ENCODE results near the gene CAPNS1. TPM values are rescaled to one million over a fixed set of nuclear protein-coding genes. Genes with fewer than 3 reads are reported as not detected.

The CAPNS1 gene
- polyA plus RNA-seq, 2 of the 4 experiments (the other 2 are of a cell fraction): 1,236 to 1,551 TPM

GRCh38 chr19:36163813-36164212 is 23.9 kb downstream of the CAPNS1 start:
- ChIA-PET POLR2A (interaction anchor here (1.6 kb wide), 1 partner anchor 24 kb away, joined by 4 read pairs; no protein-coding TSS in a partner anchor), CTCF (interaction anchor here (1.0 to 19.9 kb wide), 11 partner anchors 9 to 103 kb away, joined by 3 to 398 read pairs (median 5); partner anchors contain the start of genes CAPNS1 and COX7A1)
- Histone ChIP-seq H3K4me3 (no peak overlapping the region), H3K27ac (no peak overlapping the region), H3K9me3 (no peaks in the 10 kb centered on the region), H3K4me1 (no peaks in the 10 kb centered on the region), H3K4me2 (no peak overlapping the region)
- TF ChIP-seq CTCF (IDR thresholded peaks at IDR 0.05) (no peak), FOSB (CRISPR knock-in tag; IDR thresholded peaks at IDR 0.05) (no peak), ZFP36 (IDR thresholded peaks at IDR 0.05; ENCODE audit: borderline replicate concordance, partially characterized antibody) (no peak), SREBF2 (IDR thresholded peaks at IDR 0.05) (no peak), EHF (CRISPR knock-in tag; IDR thresholded peaks at IDR 0.05) (no peak), EHMT2 (IDR thresholded peaks at IDR 0.05; ENCODE audit: low read depth) (no peak), E2F6 (IDR thresholded peaks at IDR 0.05; ENCODE audit: borderline replicate concordance, low read depth) (no peak), JUN (IDR thresholded peaks at IDR 0.05) (no peak), HOXB13 (CRISPR knock-in tag; IDR thresholded peaks at IDR 0.05; ENCODE audit: low read depth) (no peak), ATOH8 (CRISPR knock-in tag; IDR thresholded peaks at IDR 0.05; ENCODE audit: low read depth) (no peak), USF2 (IDR thresholded peaks at IDR 0.05) (no peak), MAZ (IDR thresholded peaks at IDR 0.05; ENCODE audit: borderline replicate concordance, low read depth, low read length) (no peak), BHLHE40 (IDR thresholded peaks at IDR 0.05; ENCODE audit: low read depth, low read length) (no peak), REST (IDR thresholded peaks at IDR 0.05) (no peak), CHD2 (IDR thresholded peaks at IDR 0.05; ENCODE audit: low read length, partially characterized antibody) (no peak), CHD4 (IDR thresholded peaks at IDR 0.05; ENCODE audit: borderline replicate concordance) (no peak), TFCP2L1 (CRISPR knock-in tag; IDR thresholded peaks at IDR 0.05) (no peak), EP300 (IDR thresholded peaks at IDR 0.05) (no peak), FOXS1 (CRISPR knock-in tag; IDR thresholded peaks at IDR 0.05) (no peak)
- 94% methylated on average over 12 of the region's 12 CpGs for WGBS (ENCODE audit: missing lambda C conversion rate)
- ATAC-seq: peak; percentile 18 to 67; a peak in 2 of 6 replicates
- FAIRE-seq: no peak
- DNase-seq (ENCODE audit: low read depth in 1 of 2, low spot score in 1 of 2): no peak

Measured in A549 (cell line).